Measurements from ENCODE around the gene ACO1.

Gene ACO1

GRCh38 chr9:32456564-32456963 is 72.1 kb downstream of the ACO1 start:
- TF ChIP-seq CTCF (IDR thresholded peaks at IDR 0.05; ENCODE audit: low read depth, low read length) = no peak
- DNase-seq (ENCODE audit: extremely low read depth, low read depth) = no peak

- no peak for DNase-seq (ENCODE audit: extremely low read depth, low read depth)
- TF ChIP-seq CTCF (IDR thresholded peaks at IDR 0.05; ENCODE audit: low read depth, low read length) = no peak
Measured at GRCh38 chr9:32463500-32464293, 79.3 kb downstream of the ACO1 start.

- no peak for DNase-seq (ENCODE audit: extremely low read depth, low read depth)
- TF ChIP-seq CTCF (IDR thresholded peaks at IDR 0.05; ENCODE audit: low read depth, low read length) = no peak
Measured at GRCh38 chr9:32468740-32469139, 84.3 kb downstream of the ACO1 start.

GRCh38 chr9:32472344-32472743 is 87.9 kb downstream of the ACO1 start:
- no peak for TF ChIP-seq CTCF (IDR thresholded peaks at IDR 0.05; ENCODE audit: low read depth, low read length)
- DNase-seq (ENCODE audit: extremely low read depth, low read depth) = no peak

GRCh38 chr9:32483343-32483742 is 98.9 kb downstream of the ACO1 start:
- TF ChIP-seq CTCF (IDR thresholded peaks at IDR 0.05; ENCODE audit: low read depth, low read length) = no peak
- DNase-seq (ENCODE audit: extremely low read depth, low read depth) = no peak

GRCh38 chr9:32486839-32487562 is 102.6 kb downstream of the ACO1 start:
- no peak for DNase-seq (ENCODE audit: extremely low read depth, low read depth)
- TF ChIP-seq CTCF (IDR thresholded peaks at IDR 0.05; ENCODE audit: low read depth, low read length) = no peak

GRCh38 chr9:32487981-32488380 is 103.5 kb downstream of the ACO1 start:
- peak; percentile 12 for DNase-seq (ENCODE audit: extremely low read depth, low read depth)
- TF ChIP-seq CTCF (IDR thresholded peaks at IDR 0.05; ENCODE audit: low read depth, low read length) = no peak
